ENCODE results near the gene PPP2R5D.

Gene PPP2R5D

DNA sequence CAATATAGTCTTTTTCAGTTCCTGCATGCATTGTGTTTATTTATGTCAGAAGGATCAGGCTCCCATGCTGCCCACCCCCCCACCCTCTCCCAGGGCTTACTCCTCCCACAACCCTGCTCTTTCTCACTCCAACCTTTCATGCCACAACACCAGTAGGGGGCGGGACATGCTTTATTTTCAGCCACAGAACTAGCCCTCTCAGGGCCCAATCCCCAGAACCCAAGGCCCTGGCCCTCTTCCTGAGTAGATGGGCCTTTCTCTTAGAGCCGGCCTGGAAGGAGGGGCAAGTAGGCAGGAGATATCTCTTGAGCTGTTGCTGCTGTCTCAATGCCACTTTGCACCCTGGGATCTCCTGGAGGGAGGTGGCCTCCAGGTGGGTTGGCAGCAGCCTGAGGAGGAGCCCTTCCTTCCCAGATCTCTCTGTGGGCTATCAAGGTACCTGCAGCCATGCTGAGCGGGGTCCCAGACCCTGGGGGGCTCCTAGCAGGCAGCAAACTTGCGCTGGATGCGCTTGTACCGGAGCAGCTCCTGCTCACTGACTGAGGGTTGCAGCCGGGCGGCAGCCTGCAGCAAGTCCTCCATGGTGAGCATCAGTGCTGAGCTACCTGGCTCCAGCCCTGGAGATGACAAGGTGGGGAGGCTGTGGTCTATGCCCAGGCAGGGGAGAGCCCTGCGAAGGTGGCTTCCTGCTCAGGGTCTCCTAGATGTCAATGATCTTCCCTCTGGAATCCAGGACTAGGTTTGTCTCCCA, 20.3 kb upstream of the PPP2R5D start:
- Histone ChIP-seq H3F3A (ENCODE audit: insufficient read depth, low read length) (no peaks in the 10 kb centered on the region), H3K9me2 (ENCODE audit: low read depth, low read length) (no peaks in the 10 kb centered on the region), H3K9me3 (ENCODE audit: low read length) (no peaks in the 10 kb centered on the region), H3K9ac (ENCODE audit: low read length) (no peak overlapping the region), H3K27ac (ENCODE audit: low read depth, low read length, poor library complexity, severe bottlenecking) (no peak overlapping the region), H2AFZ (ENCODE audit: low read length) (no peak overlapping the region), H3K79me2 (ENCODE audit: insufficient read depth, low read length) (no peaks in the 10 kb centered on the region), H3K4me3 (ENCODE audit: low read depth, low read length, poor library complexity, severe bottlenecking) (no peak overlapping the region), H3K4me1 (ENCODE audit: insufficient read depth, low read length, severe bottlenecking) (peaks cover 9% of the 10 kb centered on the region), H3K27me3 (ENCODE audit: insufficient read depth, low read length) (no peaks in the 10 kb centered on the region), H4K20me1 (ENCODE audit: insufficient read depth, low read length) (no peaks in the 10 kb centered on the region), H3K4me2 (ENCODE audit: low read length) (no peak overlapping the region), H3K36me3 (ENCODE audit: insufficient read depth, low read length) (peaks cover 25% of the 10 kb centered on the region; the same call in 1 of the 2 replicates)
- TF ChIP-seq, protein P1, sequence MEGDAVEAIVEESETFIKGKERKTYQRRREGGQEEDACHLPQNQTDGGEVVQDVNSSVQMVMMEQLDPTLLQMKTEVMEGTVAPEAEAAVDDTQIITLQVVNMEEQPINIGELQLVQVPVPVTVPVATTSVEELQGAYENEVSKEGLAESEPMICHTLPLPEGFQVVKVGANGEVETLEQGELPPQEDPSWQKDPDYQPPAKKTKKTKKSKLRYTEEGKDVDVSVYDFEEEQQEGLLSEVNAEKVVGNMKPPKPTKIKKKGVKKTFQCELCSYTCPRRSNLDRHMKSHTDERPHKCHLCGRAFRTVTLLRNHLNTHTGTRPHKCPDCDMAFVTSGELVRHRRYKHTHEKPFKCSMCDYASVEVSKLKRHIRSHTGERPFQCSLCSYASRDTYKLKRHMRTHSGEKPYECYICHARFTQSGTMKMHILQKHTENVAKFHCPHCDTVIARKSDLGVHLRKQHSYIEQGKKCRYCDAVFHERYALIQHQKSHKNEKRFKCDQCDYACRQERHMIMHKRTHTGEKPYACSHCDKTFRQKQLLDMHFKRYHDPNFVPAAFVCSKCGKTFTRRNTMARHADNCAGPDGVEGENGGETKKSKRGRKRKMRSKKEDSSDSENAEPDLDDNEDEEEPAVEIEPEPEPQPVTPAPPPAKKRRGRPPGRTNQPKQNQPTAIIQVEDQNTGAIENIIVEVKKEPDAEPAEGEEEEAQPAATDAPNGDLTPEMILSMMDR (IDR thresholded peaks at IDR 0.05; ENCODE audit: low read length), result peak; percentile 32; the same call in 1 of the 2 replicates
- no peak for TF ChIP-seq EZH2 (IDR thresholded peaks at IDR 0.05; ENCODE audit: borderline replicate concordance, low read length)

DNA sequence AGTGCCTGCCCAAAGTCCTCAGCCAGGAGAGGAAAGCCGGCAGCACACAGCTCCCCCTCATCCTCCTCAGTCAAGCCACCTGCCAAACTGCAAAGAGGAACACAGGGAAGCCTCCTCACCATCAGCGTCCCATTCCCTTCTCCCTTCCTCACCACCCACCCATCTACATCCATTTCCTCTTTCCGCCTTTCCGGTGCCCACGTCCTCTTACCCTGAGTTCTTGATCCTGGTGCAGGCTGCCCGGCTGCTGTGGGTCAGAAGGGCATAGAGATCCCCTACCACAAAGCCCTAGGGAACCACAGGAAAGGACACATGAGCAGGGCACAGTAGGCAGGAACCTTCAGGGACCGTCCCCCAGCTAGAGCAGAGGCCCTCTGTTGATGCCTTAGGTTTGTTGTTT, 17.8 kb upstream of the PPP2R5D start:
- Histone ChIP-seq H3K4me3 (ENCODE audit: low read depth, low read length, poor library complexity, severe bottlenecking) (no peak overlapping the region), H4K20me1 (ENCODE audit: insufficient read depth, low read length) (no peaks in the 10 kb centered on the region), H3F3A (ENCODE audit: insufficient read depth, low read length) (no peaks in the 10 kb centered on the region), H3K36me3 (ENCODE audit: insufficient read depth, low read length) (peaks cover 25% of the 10 kb centered on the region; the same call in 1 of the 2 replicates), H3K27ac (ENCODE audit: low read depth, low read length, poor library complexity, severe bottlenecking) (no peak overlapping the region), H3K79me2 (ENCODE audit: insufficient read depth, low read length) (no peaks in the 10 kb centered on the region), H3K27me3 (ENCODE audit: insufficient read depth, low read length) (no peaks in the 10 kb centered on the region), H3K4me2 (ENCODE audit: low read length) (no peak overlapping the region), H3K9ac (ENCODE audit: low read length) (no peak overlapping the region), H3K9me3 (ENCODE audit: low read length) (no peaks in the 10 kb centered on the region), H2AFZ (ENCODE audit: low read length) (no peak overlapping the region), H3K9me2 (ENCODE audit: low read depth, low read length) (no peaks in the 10 kb centered on the region), H3K4me1 (ENCODE audit: insufficient read depth, low read length, severe bottlenecking) (no peaks in the 10 kb centered on the region)
- TF ChIP-seq, protein P1 (IDR thresholded peaks at IDR 0.05; ENCODE audit: low read length), result no peak
- no peak for TF ChIP-seq EZH2 (IDR thresholded peaks at IDR 0.05; ENCODE audit: borderline replicate concordance, low read length)

DNA sequence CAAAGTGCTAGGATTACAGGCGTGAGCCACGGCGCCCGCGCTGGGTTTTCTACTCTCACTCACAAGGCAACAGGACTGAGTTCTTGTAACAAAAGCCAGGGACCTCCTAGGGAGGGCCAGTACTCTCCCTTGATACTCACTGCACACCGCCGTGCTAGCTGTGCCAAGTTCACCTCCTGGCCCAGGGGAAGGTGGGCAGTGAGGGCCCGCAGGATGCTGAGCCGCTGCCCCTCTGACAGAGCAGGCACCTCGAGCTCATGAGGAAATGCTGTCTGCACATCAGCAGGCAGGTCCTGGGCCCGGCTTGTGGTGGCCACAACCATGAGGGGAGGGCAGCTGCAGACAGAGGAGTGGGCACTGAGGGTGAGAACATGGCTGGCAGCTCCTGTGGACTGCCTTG, 17.1 kb upstream of the PPP2R5D start:
- Histone ChIP-seq H3K79me2 (ENCODE audit: insufficient read depth, low read length) (no peaks in the 10 kb centered on the region), H4K20me1 (ENCODE audit: insufficient read depth, low read length) (no peaks in the 10 kb centered on the region), H3K4me3 (ENCODE audit: low read depth, low read length, poor library complexity, severe bottlenecking) (no peak overlapping the region), H3K9ac (ENCODE audit: low read length) (no peak overlapping the region), H3K27me3 (ENCODE audit: insufficient read depth, low read length) (no peaks in the 10 kb centered on the region), H3K27ac (ENCODE audit: low read depth, low read length, poor library complexity, severe bottlenecking) (no peak overlapping the region), H3K9me3 (ENCODE audit: low read length) (no peaks in the 10 kb centered on the region), H3K9me2 (ENCODE audit: low read depth, low read length) (no peaks in the 10 kb centered on the region), H3K4me1 (ENCODE audit: insufficient read depth, low read length, severe bottlenecking) (no peaks in the 10 kb centered on the region), H3K36me3 (ENCODE audit: insufficient read depth, low read length) (peaks cover 22% of the 10 kb centered on the region; the same call in 1 of the 2 replicates), H3F3A (ENCODE audit: insufficient read depth, low read length) (no peaks in the 10 kb centered on the region), H3K4me2 (ENCODE audit: low read length) (no peak overlapping the region), H2AFZ (ENCODE audit: low read length) (no peak overlapping the region)
- TF ChIP-seq EZH2 (IDR thresholded peaks at IDR 0.05; ENCODE audit: borderline replicate concordance, low read length), result no peak
- TF ChIP-seq, protein P1 (IDR thresholded peaks at IDR 0.05; ENCODE audit: low read length), result no peak

Measured in OCI-LY1 (cell line).